ENCODE data around the gene SNRNP70.

Gene SNRNP70

GRCh38 chr19:49151267-49152118 is 66.2 kb downstream of the SNRNP70 start:
- peaks cover 9% of the 10 kb centered on the region for H3K36me3 Mint-ChIP-seq
- H3K9me3 Mint-ChIP-seq: peaks cover 18% of the 10 kb centered on the region
- H3K27ac Mint-ChIP-seq: no peak overlapping the region
- no peak for ATAC-seq
- H3K4me1 Mint-ChIP-seq: peaks cover 36% of the 10 kb centered on the region
- peak overlapping the region; percentile 89 for H3K4me3 Mint-ChIP-seq
- peaks cover 97% of the 10 kb centered on the region for H3K27me3 Mint-ChIP-seq

GRCh38 chr19:49152119-49152550 is 66.9 kb downstream of the SNRNP70 start:
- peaks cover 18% of the 10 kb centered on the region for H3K9me3 Mint-ChIP-seq
- peaks cover 36% of the 10 kb centered on the region for H3K4me1 Mint-ChIP-seq
- ATAC-seq: no peak
- H3K27me3 Mint-ChIP-seq: peaks cover 97% of the 10 kb centered on the region
- no peak overlapping the region for H3K27ac Mint-ChIP-seq
- peaks cover 9% of the 10 kb centered on the region for H3K36me3 Mint-ChIP-seq
- H3K4me3 Mint-ChIP-seq: no peak overlapping the region

GRCh38 chr19:49153167-49153809 is 68.0 kb downstream of the SNRNP70 start:
- ATAC-seq: no peak
- no peak overlapping the region for H3K4me3 Mint-ChIP-seq
- H3K36me3 Mint-ChIP-seq: peaks cover 8% of the 10 kb centered on the region
- H3K9me3 Mint-ChIP-seq: peaks cover 18% of the 10 kb centered on the region
- H3K27me3 Mint-ChIP-seq: peaks cover 97% of the 10 kb centered on the region
- H3K4me1 Mint-ChIP-seq: peaks cover 38% of the 10 kb centered on the region
- H3K27ac Mint-ChIP-seq: no peak overlapping the region

GRCh38 chr19:49154279-49154678 is 69.0 kb downstream of the SNRNP70 start:
- Mint-ChIP-seq H3K4me1 (peaks cover 33% of the 10 kb centered on the region), H3K27me3 (peaks cover 97% of the 10 kb centered on the region), H3K9me3 (peaks cover 16% of the 10 kb centered on the region), H3K4me3 (no peak overlapping the region), H3K36me3 (peaks cover 6% of the 10 kb centered on the region), H3K27ac (no peak overlapping the region)
- ATAC-seq: no peak

- Mint-ChIP-seq H3K27me3 (peaks cover 97% of the 10 kb centered on the region), H3K4me3 (no peak within 1 kb of the TSS), H3K36me3 (peaks cover 6% of the 10 kb centered on the region), H3K9me3 (peaks cover 16% of the 10 kb centered on the region), H3K4me1 (peaks cover 27% of the 10 kb centered on the region), H3K27ac (no peak within 1 kb of the TSS)
- ATAC-seq: no peak
Observed at GRCh38 chr19:49155005-49155819, 70.0 kb downstream of the SNRNP70 start, which contains the start of gene HRC. Gene HRC (minus strand): TSS chr19:49155396. CDS start chr19:49155237, 159 bp downstream.

GRCh38 chr19:49155820-49156346 is 70.6 kb downstream of the SNRNP70 start:
- Mint-ChIP-seq H3K27ac (no peak overlapping the region), H3K4me1 (peaks cover 22% of the 10 kb centered on the region), H3K9me3 (peaks cover 16% of the 10 kb centered on the region), H3K27me3 (peaks cover 98% of the 10 kb centered on the region), H3K36me3 (peaks cover 6% of the 10 kb centered on the region), H3K4me3 (no peak overlapping the region)
- ATAC-seq: no peak

- Mint-ChIP-seq H3K36me3 (peaks cover 6% of the 10 kb centered on the region), H3K4me3 (peak within 1 kb of the TSS; percentile 49), H3K27me3 (peaks cover 94% of the 10 kb centered on the region), H3K9me3 (peaks cover 13% of the 10 kb centered on the region), H3K27ac (no peak within 1 kb of the TSS), H3K4me1 (peaks cover 15% of the 10 kb centered on the region)
- peak; percentile 56 for ATAC-seq
Observed at GRCh38 chr19:49157445-49158224, 72.4 kb downstream of the SNRNP70 start, which contains the start of gene TRPM4. Gene TRPM4 (plus strand): TSS chr19:49157792. CDS start chr19:49157867, 75 bp downstream.
